Keratinocyte (primary cell): ENCODE data around the gene SEC11C.

Experiments used
- CTCF ChIP-seq, 3 experiments: IDR thresholded peaks in 1 of 3; conservative IDR thresholded peaks in 1 of 3; optimal IDR thresholded peaks in 1 of 3; 2 replicates in 2 of 3; 3 replicates in 1 of 3; pipeline versions ENCODE3 to v1.5.1; 2011; ENCODE audit warnings: low read length in 3 of 3, mild to moderate bottlenecking in 3 of 3, moderate library complexity in 2 of 3, control low read depth in 1 of 3, inconsistent platforms in 1 of 3; ENCODE audit not compliant: insufficient read depth in 2 of 3; ENCODE audit errors: extremely low read depth in 1 of 3
- EZH2 ChIP-seq: IDR thresholded peaks from one replicate; pipeline ENCODE4 v1.6.1; 2012; ENCODE audit warnings: inconsistent platforms, mild to moderate bottlenecking, low read length, moderate library complexity

- TF ChIP-seq CTCF (optimal IDR thresholded peaks at IDR 0.05 in 1 of 3, IDR thresholded peaks at IDR 0.05 in 1 of 3, conservative IDR thresholded peaks at IDR 0.05 in 1 of 3; ENCODE audit: extremely low read depth in 1 of 3, insufficient read depth in 2 of 3, low read length in 3 of 3): no peak
- TF ChIP-seq EZH2: no peak
Observed at GRCh38 chr18:59139291-59139614, 431 bp upstream of the SEC11C start.
